HG03039 (cell line): ENCODE results near the gene MARCHF2.
"Not testable (repeated sequence)": the region's sequence is repeated elsewhere in the genome, so short reads cannot be mapped to it uniquely, and the experiment has no call there.

ENCODE experiments used
- ATAC-seq: cut with Tn5 transposase; IDR thresholded peaks from one replicate; pipeline ENCODE4 v1.9.1; 2021; ENCODE audit warnings: mild to moderate bottlenecking, moderate library complexity; ENCODE audit not compliant: unreplicated experiment

Gene MARCHF2

DNA sequence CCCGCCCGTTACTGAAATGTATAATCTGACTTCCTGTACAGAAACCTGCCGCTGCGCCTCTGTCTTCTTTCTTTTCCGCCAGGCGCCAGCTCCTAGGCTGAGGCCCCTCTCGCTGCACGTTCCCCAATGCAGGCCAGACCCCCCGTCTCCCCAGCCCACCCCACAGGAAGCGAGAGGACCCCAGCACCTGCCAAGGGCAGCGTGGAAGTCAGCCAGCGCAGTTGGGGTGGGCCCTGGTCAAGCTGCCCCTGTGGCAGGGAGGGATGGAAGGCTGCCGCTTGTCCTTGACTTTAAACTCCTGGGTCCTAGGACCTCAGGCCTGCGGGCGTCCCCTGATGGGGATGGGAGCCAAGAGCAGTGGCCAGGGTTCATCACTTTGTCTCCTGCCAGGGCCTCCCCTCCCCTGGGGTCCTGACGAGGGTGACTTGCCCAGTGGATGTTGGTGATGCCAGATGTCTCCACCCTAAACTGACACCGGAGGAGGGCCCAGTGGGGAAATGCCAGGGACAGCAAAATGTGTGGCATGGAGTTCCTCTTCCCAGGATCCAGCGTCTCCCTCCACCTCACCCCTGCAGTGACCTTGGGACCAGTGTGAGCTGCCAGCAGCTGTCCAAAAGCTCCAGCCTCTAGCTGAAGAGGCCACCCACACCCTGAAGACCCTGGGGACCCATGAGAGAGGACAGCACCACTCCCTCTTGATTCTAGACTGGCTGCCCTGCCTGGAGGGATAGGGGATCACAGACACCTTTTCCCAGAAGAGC lies 8.5 kb upstream of the MARCHF2 start:
- ATAC-seq: no peak

- ATAC-seq: not testable (repeated sequence)
These were observed 2.4 kb upstream of the MARCHF2 start for GRCh38 chr19:8410718-8411117.

DNA sequence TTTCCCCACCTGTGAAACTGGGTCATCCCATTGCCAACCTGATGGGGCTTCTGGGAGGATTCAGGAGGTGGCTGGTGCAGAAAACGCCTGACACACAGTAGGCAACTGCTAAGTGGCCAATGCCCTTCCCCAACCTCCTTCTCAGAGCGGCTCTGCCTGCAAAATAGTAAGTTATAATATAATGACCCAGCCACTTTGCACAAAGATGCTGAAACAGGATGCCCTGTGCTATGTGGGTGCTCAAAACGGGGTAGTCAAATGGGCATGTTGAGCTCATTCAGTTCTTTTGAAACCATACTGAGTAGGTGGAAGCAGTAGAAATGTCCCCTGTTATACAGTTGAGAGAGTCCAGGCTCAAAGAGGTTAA lies 507 bp downstream of the MARCHF2 start:
- no peak for ATAC-seq

- ATAC-seq: no peak
These were observed 3.7 kb downstream of the MARCHF2 start for GRCh38 chr19:8416796-8417195.

DNA sequence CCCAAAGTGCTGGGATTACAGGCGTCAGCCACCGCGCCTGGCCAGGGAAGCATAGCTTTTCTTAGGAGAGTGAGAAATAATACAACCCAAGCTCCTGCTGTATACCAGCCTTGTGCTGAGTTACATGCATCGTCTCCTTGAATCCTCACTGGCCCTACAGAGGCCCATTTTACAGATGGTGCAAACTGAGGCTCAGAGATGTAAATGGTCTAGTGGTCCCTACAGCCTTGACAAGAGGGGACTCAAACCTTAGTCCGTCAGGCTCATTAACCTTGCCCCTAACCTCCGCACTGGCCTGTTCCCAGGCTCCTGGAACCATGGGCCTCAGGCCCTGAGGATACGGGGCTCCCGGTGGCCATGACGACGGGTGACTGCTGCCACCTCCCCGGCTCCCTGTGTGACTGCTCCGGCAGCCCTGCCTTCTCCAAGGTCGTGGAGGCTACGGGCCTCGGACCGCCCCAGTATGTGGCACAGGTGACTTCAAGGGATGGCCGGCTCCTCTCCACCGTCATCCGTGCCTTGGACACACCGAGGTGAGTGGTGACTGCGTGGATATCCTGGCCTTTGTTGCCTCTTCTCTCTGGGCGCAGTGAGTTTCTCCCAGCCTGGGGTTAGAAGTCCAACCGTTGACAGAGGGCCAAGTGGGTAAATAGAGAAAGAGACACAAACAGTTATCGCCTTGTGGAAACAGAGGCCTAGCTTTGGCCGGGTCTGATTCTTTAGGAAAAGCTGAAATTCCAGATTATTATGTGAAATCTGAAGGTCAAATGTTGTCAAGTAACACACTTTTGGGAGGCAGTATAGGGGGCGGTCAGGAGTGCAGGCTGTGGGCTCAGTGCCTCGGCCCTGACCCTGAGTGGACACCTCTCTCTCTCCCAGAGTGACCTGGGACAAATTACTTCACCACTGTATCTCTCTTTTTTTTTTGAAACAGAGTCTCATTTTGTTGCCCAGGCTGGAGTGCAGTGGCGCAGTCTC lies 8.7 kb downstream of the MARCHF2 start:
- no peak for ATAC-seq

- no peak for ATAC-seq
These were observed 10.7 kb downstream of the MARCHF2 start for GRCh38 chr19:8423817-8424223.

- ATAC-seq: not testable (repeated sequence)
These were observed 12.2 kb downstream of the MARCHF2 start for GRCh38 chr19:8425331-8425730.

- no peak for ATAC-seq
These were observed 13.2 kb downstream of the MARCHF2 start for GRCh38 chr19:8426283-8426682.

DNA sequence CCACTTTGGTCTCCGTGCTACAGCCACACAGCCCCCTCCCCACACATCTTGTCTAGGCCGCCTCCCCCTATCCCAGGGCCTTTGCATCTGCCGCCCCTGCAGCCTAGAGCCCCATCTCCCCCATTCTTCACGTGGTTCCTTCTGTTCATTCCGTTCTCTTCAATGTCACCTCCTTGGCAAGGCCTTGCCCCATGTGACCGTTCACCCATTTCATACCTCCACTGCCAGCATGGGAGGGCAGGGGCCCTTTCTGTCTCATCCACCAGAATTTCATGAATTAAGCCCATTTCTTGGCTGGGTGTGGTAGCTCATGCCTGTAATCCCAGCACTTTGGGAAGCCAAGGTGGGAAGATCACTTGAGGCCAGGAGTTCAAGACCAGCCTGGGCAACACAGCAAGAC lies 15.9 kb downstream of the MARCHF2 start:
- ATAC-seq: no peak

DNA sequence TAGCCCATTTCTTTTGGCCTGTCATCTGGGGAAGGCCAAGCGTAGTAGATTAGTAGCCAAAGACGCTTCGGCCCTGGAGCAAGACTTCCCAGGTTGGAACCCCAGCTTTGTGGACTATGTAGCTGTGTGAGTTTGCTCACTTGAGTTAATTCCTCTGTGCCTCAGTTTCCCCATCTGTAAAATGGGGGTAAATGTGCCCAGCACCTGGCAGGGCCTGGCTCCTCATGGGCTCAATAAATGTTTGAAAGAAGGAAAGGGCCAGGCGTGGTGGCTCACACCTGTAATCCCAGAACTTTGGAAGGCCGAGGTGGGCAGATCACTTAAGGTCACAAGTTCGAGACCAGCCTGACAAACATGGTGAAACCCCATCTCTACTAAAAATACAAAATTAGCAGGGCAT lies 16.7 kb downstream of the MARCHF2 start:
- no peak for ATAC-seq

DNA sequence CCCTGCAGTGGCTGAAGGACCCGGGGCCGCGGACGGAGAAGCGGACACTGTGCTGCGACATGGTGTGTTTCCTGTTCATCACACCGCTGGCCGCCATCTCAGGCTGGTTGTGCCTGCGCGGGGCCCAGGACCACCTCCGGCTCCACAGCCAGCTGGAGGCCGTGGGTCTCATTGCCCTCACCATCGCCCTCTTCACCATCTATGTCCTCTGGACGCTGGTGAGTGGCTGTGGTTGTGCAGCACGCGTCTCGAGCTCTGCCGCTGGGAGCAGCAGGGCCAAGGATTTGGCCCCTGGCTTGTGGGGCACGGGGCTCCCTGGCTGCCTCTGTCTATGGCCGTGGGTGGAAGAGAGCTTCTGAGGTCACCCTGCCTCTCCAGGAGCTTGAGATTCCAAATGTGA lies 17.5 kb downstream of the MARCHF2 start:
- ATAC-seq: no peak

GRCh38 chr19:8438236-8438635 lies 25.1 kb downstream of the MARCHF2 start:
- no peak for ATAC-seq

DNA sequence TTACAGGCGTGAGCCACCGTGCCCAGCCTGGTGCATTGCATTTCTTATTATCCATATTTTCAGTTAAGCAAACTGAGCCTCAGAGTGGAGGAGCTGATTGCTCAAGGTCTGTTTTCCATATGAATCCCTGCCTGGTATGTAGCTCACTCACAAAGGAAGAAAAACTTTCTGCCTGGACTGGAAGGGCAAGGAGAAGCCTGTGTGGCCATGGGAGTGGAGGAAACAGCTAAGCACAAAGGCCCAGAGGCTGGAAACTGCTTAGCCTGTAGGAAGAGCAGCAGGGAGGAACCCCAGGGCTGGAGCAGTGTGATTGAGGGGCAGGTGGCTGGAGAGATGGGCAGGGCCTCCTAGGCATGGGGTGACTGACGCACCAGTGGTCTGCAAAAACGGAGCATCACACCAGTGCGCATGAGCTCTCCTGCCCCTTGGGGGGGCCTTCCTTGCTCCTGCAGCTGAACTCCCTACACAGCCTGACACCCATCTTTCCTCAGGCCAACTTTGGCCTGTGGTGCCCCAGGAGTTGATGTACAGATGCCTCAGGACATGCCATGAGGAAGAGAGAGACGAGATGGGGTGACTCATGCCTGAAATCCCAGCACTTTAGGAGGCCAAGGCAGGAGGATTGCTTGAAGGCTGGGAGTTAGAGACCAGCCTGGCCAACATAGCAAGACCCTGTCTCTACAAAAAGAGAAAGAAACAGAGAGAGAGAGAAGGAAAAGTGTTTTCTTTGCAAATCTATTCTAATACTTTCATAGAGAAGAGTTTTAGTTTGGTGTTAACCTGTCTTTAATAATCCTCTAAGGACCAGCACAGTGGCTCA lies 28.8 kb downstream of the MARCHF2 start:
- no peak for ATAC-seq

DNA sequence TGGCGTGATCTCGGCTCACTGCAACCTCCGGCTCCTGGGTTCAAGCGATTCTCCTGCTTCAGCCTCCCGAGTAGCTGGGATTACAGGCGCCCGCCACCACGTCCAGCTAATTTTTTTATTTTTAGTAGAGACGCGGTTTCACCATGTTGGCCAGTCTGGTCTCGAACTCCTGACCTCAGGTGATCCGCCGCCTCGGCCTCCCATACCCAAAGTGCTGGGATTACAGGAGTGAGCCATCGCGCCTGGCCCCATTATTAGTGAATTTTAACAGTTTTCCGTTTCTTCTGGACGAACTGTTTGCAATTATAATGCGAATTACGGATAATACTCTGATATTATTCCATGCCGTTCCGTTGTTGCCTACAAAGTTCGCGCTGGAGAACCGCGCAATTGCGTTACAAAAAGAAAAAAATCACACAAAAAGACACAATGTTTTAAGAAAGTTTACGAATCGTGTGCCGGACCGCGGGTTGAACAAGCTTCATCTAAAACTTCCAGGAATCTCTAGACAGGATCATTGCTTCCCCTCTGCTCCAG lies 31.1 kb downstream of the MARCHF2 start:
- not testable (repeated sequence) for ATAC-seq

GRCh38 chr19:8444677-8445487 lies 31.8 kb downstream of the MARCHF2 start, which contains the start of gene HNRNPM:
Gene HNRNPM (plus strand): TSS chr19:8444975. CDS start chr19:8444999, 24 bp downstream.
- ATAC-seq: peak; percentile 69

DNA sequence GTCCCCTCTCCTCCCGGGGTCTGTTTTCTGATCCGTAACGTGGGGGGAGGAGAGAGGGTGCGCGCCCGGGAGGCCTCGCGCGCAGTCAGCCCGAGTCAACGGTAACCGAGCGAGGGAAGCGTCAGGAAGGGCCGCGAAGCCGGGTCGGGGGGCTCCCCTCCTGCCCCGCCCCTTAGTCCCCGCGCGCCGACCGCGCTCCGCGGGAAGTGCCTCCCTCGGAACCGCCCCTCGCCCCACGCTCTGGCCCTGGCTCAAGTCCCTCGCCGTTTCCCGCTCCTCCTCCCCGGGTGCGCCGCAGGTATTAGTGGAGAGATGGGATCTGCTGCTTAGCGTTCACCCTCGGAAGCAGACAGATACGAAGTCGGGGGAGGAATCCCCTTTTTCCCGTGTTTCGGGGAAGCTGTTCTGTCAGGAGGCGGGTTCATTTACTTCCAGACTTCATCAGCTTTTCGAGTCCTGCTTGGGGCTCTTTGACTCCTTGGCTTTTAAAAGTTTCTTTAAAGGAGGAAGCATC lies 32.4 kb downstream of the MARCHF2 start:
- ATAC-seq: peak; percentile 30

DNA sequence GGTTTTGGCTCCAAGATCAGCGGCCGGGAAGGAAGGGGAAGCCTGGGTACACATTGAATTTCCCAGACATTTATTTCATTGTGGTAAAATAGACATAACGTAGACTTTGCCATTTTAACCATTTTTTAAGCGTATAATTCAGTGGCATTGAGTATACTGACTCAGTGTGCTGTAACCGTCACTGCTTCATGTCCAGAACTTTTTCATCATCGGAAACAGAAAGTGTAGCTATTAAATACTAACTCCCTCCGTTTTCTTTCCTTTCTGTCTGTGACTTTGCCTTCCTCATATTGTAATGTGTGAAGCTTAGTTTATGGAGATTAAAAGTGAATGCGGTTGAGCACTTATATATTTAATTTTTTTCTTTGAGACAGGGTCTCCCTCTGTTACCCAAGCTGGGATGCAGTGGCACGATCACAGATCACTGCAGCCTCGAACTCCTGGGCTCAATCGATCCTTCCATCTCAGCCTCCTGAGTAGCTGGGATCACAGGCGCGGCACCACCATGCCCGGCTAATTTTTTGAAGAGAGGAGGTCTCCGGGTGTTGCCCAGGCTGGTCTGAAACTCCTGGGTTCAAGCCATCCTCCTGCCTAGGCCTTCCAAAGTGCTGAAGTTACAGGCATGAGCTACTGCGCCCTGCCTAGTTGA lies 33.1 kb downstream of the MARCHF2 start:
- ATAC-seq: no peak

GRCh38 chr19:8449830-8450229 lies 36.7 kb downstream of the MARCHF2 start:
- no peak for ATAC-seq

GRCh38 chr19:8451377-8451776 lies 38.3 kb downstream of the MARCHF2 start:
- no peak for ATAC-seq
